CD4-positive, alpha-beta T cell treated with Interleukin-21 for 1 hour (primary cell): ENCODE results near the gene CCDC167.
"Not testable (repeated sequence)": the region's sequence is repeated elsewhere in the genome, so short reads cannot be mapped to it uniquely, and the experiment has no call there.

Experiments used
- DNase-seq: peaks from one replicate; pipeline ENCODE4 v3.0.0-alpha.2; 2020

The CCDC167 gene

GRCh38 chr6:37459981-37460800, 39.5 kb downstream of the CCDC167 start:
- no peak for DNase-seq

DNA sequence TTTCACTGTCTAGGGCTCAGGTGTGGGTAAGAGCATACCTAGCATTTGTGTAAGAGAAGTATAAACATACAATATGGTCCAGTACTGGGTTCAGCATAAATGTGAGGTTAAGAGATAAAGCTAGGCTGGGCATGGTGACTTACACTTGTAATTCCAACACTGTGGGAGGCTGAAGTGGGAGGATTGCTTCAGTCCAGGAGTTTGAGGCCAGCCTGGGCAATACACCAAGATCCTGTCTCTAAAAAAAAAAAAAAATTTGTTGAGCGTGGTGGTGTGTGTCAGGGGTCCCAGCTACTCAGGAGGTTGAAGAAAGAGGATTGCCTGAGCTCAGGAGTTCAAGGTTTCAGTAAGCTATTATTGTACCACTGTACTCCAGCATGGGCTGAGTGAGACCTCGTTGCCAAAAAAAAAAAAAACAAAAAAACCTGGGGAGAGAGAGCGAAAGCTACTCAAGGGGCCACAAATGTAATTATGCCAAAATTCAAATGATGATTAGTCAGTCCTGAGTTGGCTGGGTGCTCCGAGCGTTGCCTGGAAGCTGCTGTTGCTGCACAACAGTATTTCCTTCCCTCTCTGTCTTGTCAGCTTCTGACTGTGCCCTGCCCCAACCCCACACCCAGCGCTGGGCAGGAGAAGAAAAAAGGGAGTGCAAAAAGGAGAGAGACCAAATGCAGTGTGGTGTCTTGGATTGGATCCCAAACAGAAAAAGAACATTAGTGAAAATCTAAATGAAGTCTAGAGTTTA, 42.7 kb downstream of the CCDC167 start:
- no peak for DNase-seq

DNA sequence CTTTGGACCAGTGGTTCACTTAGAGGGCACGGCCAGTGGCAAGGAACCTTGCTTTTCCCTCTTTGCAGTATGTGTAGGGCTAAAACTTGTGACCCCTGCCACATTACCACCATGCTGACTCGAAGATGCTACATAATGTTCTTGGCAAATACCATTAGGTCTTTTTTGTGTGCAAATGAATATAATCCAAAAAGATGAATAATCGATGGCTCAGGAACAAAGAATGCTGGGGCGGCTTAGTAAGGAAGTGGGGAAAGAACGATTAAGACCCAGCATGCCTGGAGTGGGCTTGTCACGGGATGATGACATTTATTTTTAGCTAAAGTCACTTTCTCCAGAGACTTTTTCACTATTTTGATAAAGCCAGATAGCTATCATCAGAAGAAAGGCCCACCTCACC, 43.6 kb downstream of the CCDC167 start:
- no peak for DNase-seq

DNA sequence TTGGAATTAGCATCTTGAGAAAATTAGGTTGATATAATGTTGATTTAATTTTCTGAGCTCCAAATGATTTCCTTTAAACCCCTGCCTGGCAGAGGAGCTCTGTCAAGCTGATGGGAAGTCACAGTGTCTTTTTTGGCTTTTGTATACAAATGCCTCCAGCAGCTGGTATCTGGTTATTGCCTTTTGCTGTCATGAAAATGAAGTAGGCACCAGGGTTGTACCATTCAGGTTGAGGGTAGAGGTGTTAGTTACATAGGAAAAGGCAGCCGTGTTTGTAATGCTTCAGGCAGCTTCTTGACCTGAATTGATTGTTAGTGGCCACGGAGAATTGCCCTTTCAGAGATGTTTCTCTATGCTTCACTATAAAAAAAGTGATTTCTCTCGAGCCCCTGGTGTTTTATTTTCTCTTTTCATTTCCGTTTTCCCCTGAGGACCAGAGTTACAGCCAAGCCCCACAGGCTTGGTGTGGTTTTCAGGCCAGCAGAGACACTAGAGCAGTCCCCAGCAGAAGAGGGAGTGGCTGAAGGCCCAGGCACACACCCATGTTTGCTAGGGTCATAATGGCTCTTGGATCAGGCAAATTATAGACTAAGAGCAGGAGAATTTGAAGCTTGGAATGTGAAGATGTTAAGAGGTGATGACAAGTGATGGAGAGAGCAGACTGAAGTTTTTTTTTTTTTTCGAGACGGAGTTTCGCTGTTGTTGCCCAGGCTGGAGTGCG, 45.1 kb downstream of the CCDC167 start:
- DNase-seq: no peak

- no peak for DNase-seq
These were observed 47.2 kb downstream of the CCDC167 start for GRCh38 chr6:37452522-37452921.

- no peak for DNase-seq
These were observed 48.1 kb downstream of the CCDC167 start for GRCh38 chr6:37451441-37452193.

DNA sequence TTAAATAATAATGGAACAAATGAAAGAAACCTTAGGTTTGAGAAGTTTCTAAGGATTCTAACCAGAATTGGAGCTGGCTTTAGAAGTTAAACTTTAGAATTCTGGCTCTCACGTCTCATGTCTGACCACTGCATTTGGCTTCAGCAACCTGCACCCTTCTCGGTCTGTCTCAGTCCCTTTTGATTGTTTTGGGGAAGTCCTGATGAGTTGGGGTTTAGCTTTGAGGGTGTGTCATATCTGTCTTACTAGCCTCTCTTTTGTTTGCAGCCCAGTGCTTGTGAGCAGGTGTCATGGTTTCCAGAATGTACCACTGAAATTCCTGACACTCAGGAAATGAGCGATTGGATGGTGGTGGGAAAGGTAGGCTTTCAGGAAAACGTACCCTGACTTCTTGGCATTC, 49.7 kb downstream of the CCDC167 start:
- no peak for DNase-seq

DNA sequence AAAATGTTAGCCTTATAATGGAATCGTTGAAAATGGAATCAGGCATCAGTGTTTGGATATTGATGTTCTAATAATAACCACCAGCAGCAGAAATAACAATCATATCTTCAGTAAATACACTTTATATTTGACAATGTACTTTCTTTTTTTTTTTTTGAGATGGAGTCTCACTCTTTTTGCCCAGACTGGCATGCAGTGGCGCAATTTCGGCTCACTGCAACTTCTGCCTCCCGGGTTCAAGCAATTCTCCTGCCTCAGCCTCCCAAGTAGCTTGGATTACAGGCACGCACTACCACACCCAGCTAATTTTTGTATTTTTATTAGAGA, 56.5 kb downstream of the CCDC167 start:
- DNase-seq: not testable (repeated sequence)

DNA sequence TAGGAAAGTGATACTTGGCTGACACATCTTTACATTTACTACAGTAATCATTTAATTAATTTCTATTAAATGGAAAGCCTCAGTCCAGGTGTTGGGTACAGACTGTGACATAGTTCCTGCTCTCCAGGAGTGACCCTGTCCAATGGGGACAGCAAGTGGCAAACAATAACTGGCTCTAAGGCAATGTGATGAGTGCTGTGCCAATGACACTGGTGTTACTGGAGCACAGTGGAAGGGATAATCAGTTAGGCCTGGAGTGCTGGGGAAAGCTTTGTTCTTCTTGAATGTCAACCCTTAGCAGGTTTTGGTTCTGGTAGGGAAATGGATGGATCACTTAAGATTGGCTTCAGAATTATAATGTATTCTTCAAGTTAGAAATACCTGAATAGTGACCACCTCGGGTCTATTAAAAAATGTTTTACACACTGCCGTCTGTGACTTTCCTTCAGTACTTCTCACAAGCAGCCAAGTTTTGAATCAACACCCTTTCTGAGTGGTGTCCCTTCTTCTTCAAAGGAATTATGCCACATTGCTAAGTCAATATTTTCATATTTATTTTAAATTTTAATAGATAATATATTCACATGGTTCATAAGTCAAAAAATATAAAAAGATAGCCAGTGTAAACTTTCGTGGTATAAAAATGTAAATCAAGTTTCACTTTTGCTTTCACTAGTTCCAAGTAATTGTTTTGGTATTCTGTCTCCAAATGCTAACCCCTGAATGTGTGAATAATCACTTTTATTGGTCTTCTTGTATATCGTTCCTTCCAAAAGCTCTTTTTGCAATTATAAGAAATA, 57.1 kb downstream of the CCDC167 start:
- DNase-seq: peak; percentile 21

GRCh38 chr6:37441651-37442050, 58.0 kb downstream of the CCDC167 start:
- DNase-seq: no peak

DNA sequence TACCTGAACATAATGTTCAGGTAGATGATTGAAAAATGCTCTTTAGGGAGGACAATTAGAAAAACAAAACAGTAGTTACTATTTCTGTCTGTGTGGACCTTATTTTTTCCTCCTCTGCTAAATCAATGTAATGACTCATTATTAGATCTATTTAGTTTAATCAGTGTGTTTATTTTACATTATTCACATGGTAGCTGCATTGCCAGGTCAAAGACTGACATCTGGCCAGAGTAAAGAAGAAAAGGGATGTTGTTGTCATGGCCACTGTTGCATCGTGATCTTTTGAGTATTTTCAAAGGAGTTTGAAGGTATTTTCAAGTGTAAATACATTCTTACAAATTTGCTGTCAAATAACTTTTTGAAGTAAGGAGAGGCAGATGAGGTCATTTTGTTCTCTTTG, 60.8 kb downstream of the CCDC167 start:
- no peak for DNase-seq

GRCh38 chr6:37435816-37436215, 63.9 kb downstream of the CCDC167 start:
- no peak for DNase-seq

DNA sequence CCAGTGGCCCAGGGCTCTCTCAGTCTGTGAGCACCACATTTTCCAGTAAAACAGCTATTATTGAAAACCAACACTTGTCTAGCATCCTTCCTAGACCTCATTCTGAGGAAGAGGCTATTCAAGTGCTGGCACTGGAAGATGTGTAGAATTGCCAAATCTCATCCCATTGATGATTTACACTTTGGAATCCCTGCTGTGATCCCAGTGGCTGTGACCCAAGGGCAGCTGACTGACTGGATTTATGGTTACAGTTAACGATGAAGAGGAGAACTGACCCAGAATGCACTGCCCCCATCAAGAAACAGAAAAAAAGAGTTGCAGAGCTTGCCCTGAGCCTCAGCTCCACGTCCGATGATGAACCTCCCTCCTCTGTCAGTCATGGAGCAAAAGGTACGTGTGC, 64.3 kb downstream of the CCDC167 start:
- DNase-seq: no peak

DNA sequence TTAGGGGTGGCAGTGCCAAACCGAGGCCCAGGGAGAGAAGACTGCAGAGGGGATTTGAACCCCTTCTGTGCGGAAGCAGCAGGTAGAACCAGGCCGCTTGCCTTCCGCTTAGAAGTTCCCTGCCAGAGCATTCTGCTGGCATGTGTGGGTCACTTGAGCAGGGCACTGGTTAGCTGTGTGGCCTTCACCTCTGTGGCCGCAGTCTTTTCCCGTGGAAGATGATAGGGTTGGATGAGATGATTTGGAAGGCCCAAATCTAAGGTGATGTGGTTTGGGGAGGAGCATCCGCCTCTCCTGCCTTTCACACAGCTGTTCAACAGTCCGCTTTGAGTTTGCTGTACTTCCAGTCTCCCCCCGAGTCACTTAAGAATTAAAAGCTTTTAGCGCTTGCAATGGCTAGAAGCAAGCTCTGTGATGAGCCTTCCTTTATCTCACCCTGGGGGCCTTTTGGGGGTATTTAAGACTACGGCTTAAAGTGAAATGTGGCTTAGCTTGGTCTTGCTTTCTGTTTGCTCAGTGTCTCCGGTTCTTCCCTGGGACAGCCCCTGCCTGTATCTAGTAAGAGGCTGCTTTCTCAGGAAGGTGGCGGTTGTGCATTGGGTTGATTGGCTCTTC, 65.9 kb downstream of the CCDC167 start:
- DNase-seq: peak; percentile 47
